Type B pancreatic cell (in vitro differentiated cells): Measurements from ENCODE around the gene MTERF1. TPM values are rescaled to one million over a fixed set of nuclear protein-coding genes. Genes with fewer than 3 reads are reported as not detected.
A peak's percentile ranks its signal among the peaks of the same experiment; 100 is the strongest.
"Not testable (repeated sequence)": the region's sequence is repeated elsewhere in the genome, so short reads cannot be mapped to it uniquely, and the experiment has no call there.

Experiments
- DNase-seq: peaks from one replicate; pipeline ENCODE4 v3.0.0; 2021; ENCODE audit warnings: mixed read lengths; ENCODE audit not compliant: unreplicated experiment; ENCODE audit errors: extremely low spot score
- H3K27ac Mint-ChIP-seq: 2 replicates; pipeline ENCODE4 v1.8.0; 2021; ENCODE audit warnings: mild to moderate bottlenecking, mixed read lengths
- H3K27me3 Mint-ChIP-seq: 2 replicates; pipeline ENCODE4 v1.8.0; 2021; ENCODE audit warnings: mixed read lengths
- H3K36me3 Mint-ChIP-seq: 2 replicates; pipeline ENCODE4 v1.8.0; 2021; ENCODE audit warnings: mixed read lengths
- H3K4me1 Mint-ChIP-seq: one replicate; pipeline ENCODE4 v1.8.0; 2021; ENCODE audit warnings: mixed read lengths; ENCODE audit not compliant: unreplicated experiment
- H3K4me3 Mint-ChIP-seq: 2 replicates; pipeline ENCODE4 v1.8.0; 2021; ENCODE audit warnings: mild to moderate bottlenecking, mixed read lengths
- H3K9me3 Mint-ChIP-seq: 2 replicates; pipeline ENCODE4 v1.8.0; 2021; ENCODE audit warnings: mixed read lengths
- CTCF ChIP-seq: fragments of 200-600 bp; sonication (generic); conservative IDR thresholded peaks from 2 replicates; pipeline ENCODE4 v1.5.0; 2021; ENCODE audit warnings: antibody characterized with exemption, mild to moderate bottlenecking
- total RNA-seq: library from RNA; stranded (reverse); gene quantifications from 2 replicates; pipeline ENCODE4 v1.2.1, GENCODE V29; 2021; ENCODE audit warnings: low replicate concordance

The MTERF1 gene
- total RNA-seq, 1 donor from 2014 or later = 18.3 TPM

GRCh38 chr7:91866599-91867148, 13.8 kb downstream of the MTERF1 start:
- Mint-ChIP-seq H3K36me3 (peaks cover 16% of the 10 kb centered on the region), H3K9me3 (no peaks in the 10 kb centered on the region)
- TF ChIP-seq CTCF = no peak

DNA sequence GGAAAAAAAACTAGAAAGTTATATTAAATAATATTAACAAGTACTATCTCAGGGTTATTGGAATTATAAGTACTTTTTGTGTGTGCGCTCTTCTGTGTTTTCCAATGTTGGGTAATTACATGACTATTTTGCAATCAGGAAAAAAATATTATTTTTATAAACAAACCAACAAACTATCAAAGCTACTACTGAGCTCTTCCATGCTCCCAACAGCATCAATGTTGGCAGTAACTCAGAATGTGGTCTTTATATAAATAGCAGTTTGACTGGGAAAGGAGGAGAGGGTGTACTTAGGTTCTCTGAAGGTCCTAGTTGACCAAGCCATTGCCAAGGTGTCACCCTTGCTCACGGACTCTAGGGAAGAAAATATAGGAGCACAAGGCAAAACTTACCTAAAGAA, 15.0 kb downstream of the MTERF1 start:
- H3K4me3 Mint-ChIP-seq = no peak overlapping the region
- TF ChIP-seq CTCF = no peak
- H3K27me3 Mint-ChIP-seq = no peaks in the 10 kb centered on the region
- no peaks in the 10 kb centered on the region for H3K4me1 Mint-ChIP-seq
- no peak for DNase-seq
- no peak overlapping the region for H3K27ac Mint-ChIP-seq
- H3K9me3 Mint-ChIP-seq = no peaks in the 10 kb centered on the region
- H3K36me3 Mint-ChIP-seq = peaks cover 10% of the 10 kb centered on the region

More at GRCh38 chr7:91866599-91867148, 13.8 kb downstream of the MTERF1 start:
- H3K27ac Mint-ChIP-seq = no peak overlapping the region
- no peak overlapping the region for H3K4me3 Mint-ChIP-seq
- no peak for DNase-seq
- H3K4me1 Mint-ChIP-seq = no peaks in the 10 kb centered on the region
- H3K27me3 Mint-ChIP-seq = no peaks in the 10 kb centered on the region

- not testable (repeated sequence) for H3K9me3 Mint-ChIP-seq, H3K27ac Mint-ChIP-seq, H3K4me3 Mint-ChIP-seq, DNase-seq, H3K27me3 Mint-ChIP-seq, H3K4me1 Mint-ChIP-seq
- peaks cover 10% of the 10 kb centered on the region for H3K36me3 Mint-ChIP-seq
Measured at GRCh38 chr7:91864604-91865003, 15.9 kb downstream of the MTERF1 start.

GRCh38 chr7:91864070-91864469, 16.4 kb downstream of the MTERF1 start:
- Mint-ChIP-seq H3K27ac (no peak overlapping the region), H3K4me3 (no peak overlapping the region), H3K36me3 (peaks cover 10% of the 10 kb centered on the region), H3K4me1 (no peaks in the 10 kb centered on the region), H3K27me3 (no peaks in the 10 kb centered on the region), H3K9me3 (no peaks in the 10 kb centered on the region)
- no peak for TF ChIP-seq CTCF
- DNase-seq = no peak

DNA sequence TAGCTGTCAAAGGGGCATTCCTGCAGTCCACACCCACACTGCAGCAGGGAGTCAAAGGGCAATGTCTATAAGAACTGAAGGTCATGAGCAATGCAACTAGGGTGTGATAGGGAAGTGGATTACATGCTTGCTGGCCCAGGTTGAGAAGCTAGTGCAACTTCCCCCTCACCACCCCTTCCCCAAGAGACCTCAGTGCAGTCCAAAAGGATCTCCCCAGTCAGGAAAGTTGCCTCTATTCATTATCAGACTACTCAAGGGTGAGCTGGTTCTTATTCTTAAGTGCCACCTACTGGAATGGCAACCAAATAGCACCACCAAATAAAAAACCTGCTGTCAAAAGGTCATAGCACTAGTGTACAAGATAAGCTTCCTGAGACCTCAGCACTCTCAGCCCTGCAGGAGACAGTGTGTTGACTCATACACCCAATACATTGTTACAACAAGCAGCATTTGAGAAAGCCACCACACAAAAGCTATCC, 28.2 kb downstream of the MTERF1 start:
- Mint-ChIP-seq H3K36me3 (peaks cover 15% of the 10 kb centered on the region), H3K4me1 (peaks cover 9% of the 10 kb centered on the region), H3K9me3 (peaks cover 12% of the 10 kb centered on the region), H3K27me3 (no peaks in the 10 kb centered on the region), H3K4me3 (no peak overlapping the region), H3K27ac (no peak overlapping the region)
- DNase-seq = no peak
- TF ChIP-seq CTCF = peak; percentile 16

GRCh38 chr7:91850455-91850854, 30.0 kb downstream of the MTERF1 start:
- H3K27me3 Mint-ChIP-seq = no peaks in the 10 kb centered on the region
- H3K4me1 Mint-ChIP-seq = peaks cover 9% of the 10 kb centered on the region
- DNase-seq = no peak
- H3K27ac Mint-ChIP-seq = peak overlapping the region; percentile 40
- H3K4me3 Mint-ChIP-seq = no peak overlapping the region
- no peak for TF ChIP-seq CTCF
- peaks cover 15% of the 10 kb centered on the region for H3K9me3 Mint-ChIP-seq
- peaks cover 19% of the 10 kb centered on the region for H3K36me3 Mint-ChIP-seq
